T-cell (primary cell): ENCODE data around the gene RGS7. TPM values are rescaled to one million over a fixed set of nuclear protein-coding genes. Genes with fewer than 3 reads are reported as not detected.

Experiments
- ATAC-seq, 4 experiments: fragments of 200-7000 bp in 3 of 4; fragments of 150-1000 bp in 1 of 4; cut with Tn5 transposase; replicated peaks in 1 of 4; 1 replicate in 3 of 4; 2 replicates in 1 of 4; pipeline ENCODE4 v1.10.0; 2021; ENCODE audit warnings: moderate library complexity in 3 of 4, mild to moderate bottlenecking in 2 of 4, moderate number of reproducible peaks in 1 of 4
- CTCF ChIA-PET, 2 donors: fragments of 300-600 bp; sonication (Branson Sonifier 250); formaldehyde crosslinking; loops; one replicate each; lab custom pipeline; 2022; ENCODE audit warnings: antibody characterized with exemption in 2 of 2; lab: Charles Lee
- POLR2A ChIA-PET, 2 donors: fragments of 300-600 bp; sonication (Branson Sonifier 250); formaldehyde crosslinking; loops; one replicate each; lab custom pipeline; 2022; ENCODE audit warnings: antibody characterized with exemption in 2 of 2; lab: Charles Lee
- DNase-seq, 35 experiments: peaks; one replicate each; pipeline versions ENCODE4 v3.0.0 to v3.0.0-alpha.2; 2013 to 2023
- H3K27ac ChIP-seq: one replicate; pipeline ENCODE4 v1.5.1; 2013; ENCODE audit warnings: low read length
- H3K27me3 ChIP-seq, 2 experiments: replicated peaks in 1 of 2; 1 replicate in 1 of 2; 2 replicates in 1 of 2; pipeline versions ENCODE4 v1.6.1 to v1.7.0; 2013; ENCODE audit warnings: low read length in 1 of 2, mixed read lengths in 1 of 2; ENCODE audit not compliant: control insufficient read depth in 2 of 2, insufficient read depth in 2 of 2; ENCODE audit errors: extremely low read depth in 1 of 2
- H3K36me3 ChIP-seq, 2 donors: 1 replicate in 1 of 2; 2 replicates in 1 of 2; pipeline versions ENCODE4 v1.6.1 to v1.7.0; 2013; ENCODE audit warnings: low read length in 1 of 2; ENCODE audit not compliant: control insufficient read depth in 2 of 2, insufficient read depth in 1 of 2; ENCODE audit errors: extremely low read depth in 1 of 2
- H3K4me1 ChIP-seq, 2 experiments: 1 replicate in 1 of 2; 2 replicates in 1 of 2; pipeline versions ENCODE4 v1.6.1 to v1.7.0; 2013; ENCODE audit warnings: low read length in 2 of 2, mixed read lengths in 1 of 2; ENCODE audit not compliant: insufficient read depth in 2 of 2, control insufficient read depth in 1 of 2; ENCODE audit errors: extremely low read depth in 1 of 2
- H3K4me3 ChIP-seq, 2 donors: 1 replicate in 1 of 2; 2 replicates in 1 of 2; pipeline versions ENCODE4 v1.5.1 to v1.7.0; 2013; ENCODE audit warnings: mild to moderate bottlenecking in 2 of 2, low read length in 1 of 2, moderate library complexity in 1 of 2; ENCODE audit not compliant: control insufficient read depth in 1 of 2; ENCODE audit errors: extremely low read depth in 1 of 2
- H3K9me3 ChIP-seq: 2 replicates; pipeline ENCODE4 v1.7.0; 2013
- H3K27ac Mint-ChIP-seq, 2 donors: one replicate each; pipeline ENCODE4 v1.8.0; 2020 to 2021; ENCODE audit warnings: mild to moderate bottlenecking in 2 of 2, mixed read lengths in 2 of 2
- H3K27me3 Mint-ChIP-seq, 2 donors: one replicate each; pipeline ENCODE4 v1.8.0; 2021 to 2022; ENCODE audit warnings: mixed read lengths in 2 of 2
- H3K36me3 Mint-ChIP-seq: one replicate; pipeline ENCODE4 v1.8.0; 2021; ENCODE audit warnings: mixed read lengths
- H3K4me1 Mint-ChIP-seq, 3 donors: one replicate each; pipeline ENCODE4 v1.8.0; 2020 to 2022; ENCODE audit warnings: mixed read lengths in 3 of 3, mild to moderate bottlenecking in 1 of 3
- H3K4me3 Mint-ChIP-seq, 3 donors: one replicate each; pipeline ENCODE4 v1.8.0; 2020 to 2022; ENCODE audit warnings: mild to moderate bottlenecking in 3 of 3, mixed read lengths in 3 of 3, moderate library complexity in 3 of 3
- H3K9me3 Mint-ChIP-seq, 3 donors: one replicate each; pipeline ENCODE4 v1.8.0; 2020 to 2022; ENCODE audit warnings: mixed read lengths in 3 of 3
- WGBS: methylation state at CpG from one replicate; pipeline ENCODE4 v1.1.5; 2013; ENCODE audit warnings: missing lambda C conversion rate; ENCODE audit not compliant: insufficient coverage; 5-methylcytosine and 5-hydroxymethylcytosine counted together
- total RNA-seq, 35 experiments: library from RNA in 6 of 35; stranded (reverse) in 6 of 35; fragments of 120-200 nt in 1 of 35; gene quantifications; one replicate each; pipeline versions ENCODE4 v1.2.1 to v1.2.4 and lab custom pipeline; 2013 to 2026

Gene RGS7
- total RNA-seq, 5 donors from 2014 or later (not counting 1 experiment from before 2014, with no cell fraction given) = not detected

- DNase-seq = no peak
- ChIA-PET CTCF (no interaction called here), POLR2A (no interaction called here)
- no peak overlapping the region for H3K4me3 ChIP-seq
- Mint-ChIP-seq H3K4me1 (no peaks in the 10 kb centered on the region), H3K9me3 (peaks cover 0 to 7% (median 5%) of the 10 kb centered on the region in 3 donors), H3K36me3 (no peaks in the 10 kb centered on the region), H3K27ac (no peak overlapping the region), H3K27me3 (peaks cover 0 to 12% of the 10 kb centered on the region in 2 donors), H3K4me3 (no peak overlapping the region)
- no peak for ATAC-seq
- H3K27me3 ChIP-seq = no peaks in the 10 kb centered on the region
- H3K36me3 ChIP-seq = no peaks in the 10 kb centered on the region
- no CpG with 5 or more reads among the region's 1 CpG for WGBS
- H3K4me1 ChIP-seq = no peaks in the 10 kb centered on the region
- H3K27ac ChIP-seq = no peak overlapping the region
- H3K9me3 ChIP-seq = no peaks in the 10 kb centered on the region
Observed at GRCh38 chr1:241336335-241336734, 20.7 kb downstream of the RGS7 start.

DNA sequence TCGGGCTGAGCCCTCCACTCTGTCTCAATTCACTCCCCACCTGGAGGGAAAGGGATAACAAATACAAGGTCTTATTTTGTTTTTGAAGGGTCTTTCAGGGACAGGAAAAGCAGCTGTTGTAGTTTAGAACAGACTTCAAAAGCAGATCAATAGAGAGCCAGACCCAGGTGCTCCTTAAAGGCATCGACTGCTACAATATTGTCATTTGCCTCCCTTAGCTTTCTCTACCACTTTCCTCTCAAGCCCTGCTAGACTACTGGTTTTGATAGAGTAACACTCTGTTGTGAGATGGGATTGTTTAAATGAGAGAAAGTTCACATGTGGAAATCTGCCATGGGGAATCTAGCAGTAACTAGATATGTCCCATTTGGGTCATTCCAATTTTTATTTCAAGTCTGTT is 24.0 kb downstream of the RGS7 start:
- Mint-ChIP-seq H3K4me3 (no peak overlapping the region), H3K36me3 (no peaks in the 10 kb centered on the region), H3K27me3 (peaks cover 0 to 8% of the 10 kb centered on the region in 2 donors), H3K4me1 (no peaks in the 10 kb centered on the region), H3K9me3 (peaks cover 4 to 11% (median 8%) of the 10 kb centered on the region in 3 donors), H3K27ac (no peak overlapping the region)
- ChIA-PET POLR2A (no interaction called here), CTCF (no interaction called here)
- no peaks in the 10 kb centered on the region for H3K36me3 ChIP-seq
- H3K9me3 ChIP-seq = no peaks in the 10 kb centered on the region
- H3K27me3 ChIP-seq = no peaks in the 10 kb centered on the region
- DNase-seq (no peak), ATAC-seq (no peak)
- H3K4me1 ChIP-seq = no peaks in the 10 kb centered on the region
- H3K4me3 ChIP-seq = no peak overlapping the region
- H3K27ac ChIP-seq = no peak overlapping the region
- no CpG with 5 or more reads among the region's 2 CpGs for WGBS

- WGBS = 57% methylated on average over 1 of the region's 4 CpGs
- H3K4me3 Mint-ChIP-seq = no peak overlapping the region
- ATAC-seq (no peak), DNase-seq (no peak)
- H3K27me3 Mint-ChIP-seq = peaks cover 0 to 8% of the 10 kb centered on the region in 2 donors
- H3K27me3 ChIP-seq = no peaks in the 10 kb centered on the region
- H3K9me3 ChIP-seq = no peaks in the 10 kb centered on the region
- H3K27ac ChIP-seq = no peak overlapping the region
- H3K27ac Mint-ChIP-seq = no peak overlapping the region
- ChIA-PET CTCF (no interaction called here), POLR2A (no interaction called here)
- H3K36me3 Mint-ChIP-seq = no peaks in the 10 kb centered on the region
- H3K9me3 Mint-ChIP-seq = peaks cover 4 to 11% (median 8%) of the 10 kb centered on the region in 3 donors
- H3K4me3 ChIP-seq = no peak overlapping the region
- no peaks in the 10 kb centered on the region for H3K4me1 ChIP-seq
- H3K36me3 ChIP-seq = no peaks in the 10 kb centered on the region
- no peaks in the 10 kb centered on the region for H3K4me1 Mint-ChIP-seq
Observed at GRCh38 chr1:241332037-241332409, 25.0 kb downstream of the RGS7 start.

DNA sequence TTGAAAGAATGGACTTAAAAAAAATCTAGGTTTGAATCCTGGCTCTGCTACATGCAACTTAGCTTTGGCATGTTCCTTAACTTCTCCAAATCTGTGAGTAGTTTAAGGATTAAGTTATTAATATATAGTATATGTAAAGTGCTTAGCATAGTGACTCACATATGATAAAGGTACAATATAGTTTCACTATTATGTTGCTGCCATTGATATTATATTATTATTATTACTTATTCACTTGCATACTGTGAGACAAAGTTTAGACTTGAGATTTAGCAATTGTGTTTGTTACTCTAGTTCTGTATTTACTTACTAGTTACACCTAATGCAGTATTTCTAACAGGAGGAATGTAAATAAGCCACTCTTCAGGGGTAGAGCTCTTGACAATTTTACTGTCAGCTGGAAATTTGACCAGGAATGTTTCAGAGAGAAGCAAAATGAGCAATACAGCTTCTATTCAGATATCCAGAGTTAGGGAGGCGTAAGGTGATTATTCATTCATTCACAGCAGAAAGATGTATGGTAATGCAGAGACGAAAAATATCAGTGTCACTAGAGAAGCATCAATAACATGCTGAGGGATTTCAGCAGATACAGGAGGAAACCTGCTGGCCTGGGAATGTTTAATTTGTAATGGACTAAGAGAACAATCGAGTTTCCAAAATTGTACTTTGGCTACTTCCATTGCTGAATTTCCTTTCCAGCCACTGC is 25.5 kb downstream of the RGS7 start:
- ATAC-seq (no peak), DNase-seq (no peak)
- Histone ChIP-seq H3K9me3 (no peaks in the 10 kb centered on the region), H3K27ac (no peak overlapping the region), H3K27me3 (no peaks in the 10 kb centered on the region), H3K4me3 (no peak overlapping the region), H3K4me1 (no peaks in the 10 kb centered on the region), H3K36me3 (no peaks in the 10 kb centered on the region)
- no peak overlapping the region for H3K27ac Mint-ChIP-seq
- CTCF ChIA-PET = no interaction called here
- no peaks in the 10 kb centered on the region for H3K36me3 Mint-ChIP-seq
- H3K9me3 Mint-ChIP-seq = peaks cover 4 to 11% (median 8%) of the 10 kb centered on the region in 3 donors
- H3K4me1 Mint-ChIP-seq = no peaks in the 10 kb centered on the region
- POLR2A ChIA-PET = no interaction called here
- H3K27me3 Mint-ChIP-seq = peaks cover 0 to 8% of the 10 kb centered on the region in 2 donors
- H3K4me3 Mint-ChIP-seq = no peak overlapping the region
- no CpG with 5 or more reads among the region's 3 CpGs for WGBS

DNA sequence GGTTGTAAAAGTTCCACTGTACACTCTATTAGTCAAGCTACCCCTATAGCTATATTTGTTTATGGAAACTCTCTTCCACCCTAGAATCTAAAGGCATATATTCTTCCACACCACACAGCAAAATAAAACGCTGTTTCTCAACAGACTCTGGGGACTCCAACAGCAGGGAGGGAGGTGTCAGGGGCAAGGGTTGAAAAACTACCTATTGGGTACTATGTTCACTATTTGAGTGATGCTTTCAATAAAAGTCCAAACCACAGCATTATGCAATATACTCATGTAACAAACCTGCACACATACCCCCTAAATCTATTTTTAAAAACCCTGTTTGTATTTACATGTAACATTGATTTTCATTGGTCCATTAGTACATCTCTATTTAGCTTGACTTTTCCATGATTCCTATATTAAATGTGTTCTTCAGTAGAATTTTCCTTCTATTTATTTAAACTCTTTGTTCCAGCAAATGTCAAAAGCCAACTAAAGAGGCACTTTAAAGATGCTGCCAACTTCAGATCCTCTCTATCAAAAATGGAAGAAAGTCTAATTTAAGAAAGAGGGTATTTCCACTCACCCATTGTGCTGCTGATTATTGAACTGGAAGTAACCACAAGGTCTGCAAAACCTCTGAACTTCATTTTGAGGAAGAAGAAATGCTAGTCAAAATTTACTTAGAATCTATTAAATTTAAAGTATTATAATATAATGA is 26.2 kb downstream of the RGS7 start:
- H3K27me3 ChIP-seq = no peaks in the 10 kb centered on the region
- Mint-ChIP-seq H3K9me3 (peaks cover 4 to 11% (median 8%) of the 10 kb centered on the region in 3 donors), H3K27me3 (peaks cover 0 to 8% of the 10 kb centered on the region in 2 donors), H3K36me3 (no peaks in the 10 kb centered on the region), H3K27ac (no peak overlapping the region), H3K4me3 (no peak overlapping the region), H3K4me1 (no peaks in the 10 kb centered on the region)
- no peak for ATAC-seq
- ChIA-PET POLR2A (no interaction called here), CTCF (no interaction called here)
- no peak for DNase-seq
- H3K27ac ChIP-seq = no peak overlapping the region
- WGBS = no CpG with 5 or more reads among the region's 1 CpG
- H3K4me1 ChIP-seq = no peaks in the 10 kb centered on the region
- H3K4me3 ChIP-seq = no peak overlapping the region
- H3K9me3 ChIP-seq = no peaks in the 10 kb centered on the region
- no peaks in the 10 kb centered on the region for H3K36me3 ChIP-seq

DNA sequence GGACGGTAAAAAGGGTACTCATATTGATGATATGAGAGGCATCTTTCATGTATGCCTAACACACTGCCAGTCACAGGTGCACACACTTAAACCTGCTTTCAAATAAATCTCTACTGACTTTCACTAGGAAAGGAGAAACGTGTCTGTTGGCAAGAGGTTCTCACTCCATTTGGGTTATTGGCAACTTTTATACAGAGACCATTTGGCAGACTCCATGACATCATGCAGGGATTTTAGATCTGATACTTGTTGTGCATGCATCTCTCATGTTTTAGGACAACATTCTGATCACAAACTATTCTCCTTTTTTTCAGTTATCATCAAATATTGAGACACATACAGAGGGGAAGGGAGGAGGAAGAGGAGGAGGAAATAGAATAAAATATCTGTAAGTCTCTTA is 31.5 kb downstream of the RGS7 start:
- H3K4me3 Mint-ChIP-seq = no peak overlapping the region

More for the DNA sequence above, 31.5 kb downstream of the RGS7 start:
- H3K36me3 Mint-ChIP-seq = no peaks in the 10 kb centered on the region
- 40% methylated on average over 1 of the region's 2 CpGs for WGBS
- DNase-seq (no peak), ATAC-seq (no peak)
- Histone ChIP-seq H3K9me3 (no peaks in the 10 kb centered on the region), H3K4me3 (no peak overlapping the region), H3K27ac (no peak overlapping the region), H3K4me1 (no peaks in the 10 kb centered on the region), H3K36me3 (no peaks in the 10 kb centered on the region), H3K27me3 (no peaks in the 10 kb centered on the region)
- peaks cover 4 to 13% (median 9%) of the 10 kb centered on the region in 3 donors for H3K9me3 Mint-ChIP-seq
- no peaks in the 10 kb centered on the region for H3K4me1 Mint-ChIP-seq
- ChIA-PET POLR2A (no interaction called here), CTCF (interaction anchor here in 1 of 2 donors (0.6 kb wide), 1 partner anchor 11 kb away, joined by 6 read pairs; no protein-coding TSS in a partner anchor)
- H3K27me3 Mint-ChIP-seq = no peaks in the 10 kb centered on the region
- H3K27ac Mint-ChIP-seq = no peak overlapping the region
